ENCODE data around the gene HASPIN. TPM values are rescaled to one million over a fixed set of nuclear protein-coding genes. Genes with fewer than 3 reads are reported as not detected.
"Not testable (repeated sequence)": the region's sequence is repeated elsewhere in the genome, so short reads cannot be mapped to it uniquely, and the experiment has no call there.

Gene HASPIN
- total RNA-seq, 6 experiments from 2014 or later, result 0.07 to 1.1 (median 0.27) TPM; not detected in 1

DNA sequence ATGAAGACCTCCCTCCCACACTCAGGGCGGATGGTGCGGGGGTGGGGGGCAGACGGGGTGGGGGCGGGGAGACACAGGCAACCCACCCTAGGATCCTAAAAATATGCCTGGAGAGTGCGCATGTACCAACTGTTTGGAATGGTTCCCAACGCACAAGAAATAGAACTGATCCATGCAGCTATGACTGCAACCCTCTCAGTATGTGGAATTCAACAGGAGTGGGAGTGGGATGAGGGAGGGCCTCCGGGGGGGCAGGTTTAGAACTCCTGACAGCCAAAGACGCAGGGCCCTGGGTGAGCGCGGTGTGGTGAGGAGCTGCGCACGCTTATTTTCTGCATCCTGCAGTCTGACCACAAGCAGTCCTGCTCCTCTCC lies 26.6 kb upstream of the HASPIN start:
- Histone ChIP-seq H3K27ac (no peak overlapping the region), H3K36me3 (no peaks in the 10 kb centered on the region), H3K4me1 (peaks cover 0 to 7% (median 0%) of the 10 kb centered on the region in 4 donors), H3K4me3 (no peak overlapping the region), H3K9me3 (no peaks in the 10 kb centered on the region), H3K27me3 (no peaks in the 10 kb centered on the region)
- DNase-seq (peak in 1 of 3 donors; percentile 17), ATAC-seq (no peak)
- WGBS (ENCODE audit: insufficient coverage, low coverage, low lambda C conversion rate, missing lambda C conversion rate), result no CpG with 5 or more reads among the region's 12 CpGs
- intact Hi-C loops (cut with DNase I), result no loop called here
- TF ChIP-seq, protein P1, sequence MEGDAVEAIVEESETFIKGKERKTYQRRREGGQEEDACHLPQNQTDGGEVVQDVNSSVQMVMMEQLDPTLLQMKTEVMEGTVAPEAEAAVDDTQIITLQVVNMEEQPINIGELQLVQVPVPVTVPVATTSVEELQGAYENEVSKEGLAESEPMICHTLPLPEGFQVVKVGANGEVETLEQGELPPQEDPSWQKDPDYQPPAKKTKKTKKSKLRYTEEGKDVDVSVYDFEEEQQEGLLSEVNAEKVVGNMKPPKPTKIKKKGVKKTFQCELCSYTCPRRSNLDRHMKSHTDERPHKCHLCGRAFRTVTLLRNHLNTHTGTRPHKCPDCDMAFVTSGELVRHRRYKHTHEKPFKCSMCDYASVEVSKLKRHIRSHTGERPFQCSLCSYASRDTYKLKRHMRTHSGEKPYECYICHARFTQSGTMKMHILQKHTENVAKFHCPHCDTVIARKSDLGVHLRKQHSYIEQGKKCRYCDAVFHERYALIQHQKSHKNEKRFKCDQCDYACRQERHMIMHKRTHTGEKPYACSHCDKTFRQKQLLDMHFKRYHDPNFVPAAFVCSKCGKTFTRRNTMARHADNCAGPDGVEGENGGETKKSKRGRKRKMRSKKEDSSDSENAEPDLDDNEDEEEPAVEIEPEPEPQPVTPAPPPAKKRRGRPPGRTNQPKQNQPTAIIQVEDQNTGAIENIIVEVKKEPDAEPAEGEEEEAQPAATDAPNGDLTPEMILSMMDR (IDR thresholded peaks at IDR 0.05), result no peak
- TF ChIP-seq POLR2A (IDR thresholded peaks at IDR 0.05), result no peak

DNA sequence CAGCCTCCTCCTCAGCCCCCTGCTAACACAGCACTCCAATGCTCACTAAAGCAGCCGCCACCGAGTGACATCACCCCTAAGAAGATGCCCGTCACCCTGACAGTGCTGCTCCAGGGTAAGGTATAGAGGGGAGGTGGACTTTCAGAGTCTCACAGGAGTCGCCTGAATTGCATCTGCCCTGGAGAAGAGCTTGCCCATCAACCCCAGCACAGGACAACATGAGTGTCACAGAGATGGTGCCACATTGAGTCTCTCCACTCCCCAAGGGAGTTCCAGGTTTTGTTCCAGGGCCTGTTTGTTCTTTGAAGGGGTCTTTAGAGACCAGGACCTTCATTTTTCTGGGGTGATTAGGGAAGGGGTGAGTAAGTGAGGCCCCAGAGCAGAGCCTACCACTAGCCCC lies 25.6 kb upstream of the HASPIN start:
- H3K27ac ChIP-seq, result no peak overlapping the region
- H3K9me3 ChIP-seq, result no peaks in the 10 kb centered on the region
- no CpG with 5 or more reads among the region's 4 CpGs for WGBS (ENCODE audit: insufficient coverage, low coverage, low lambda C conversion rate, missing lambda C conversion rate)
- no peaks in the 10 kb centered on the region for H3K36me3 ChIP-seq
- no peaks in the 10 kb centered on the region for H3K27me3 ChIP-seq
- no peak for TF ChIP-seq POLR2A (IDR thresholded peaks at IDR 0.05)
- TF ChIP-seq, protein P1 (IDR thresholded peaks at IDR 0.05), result no peak
- intact Hi-C loops (cut with DNase I), result no loop called here
- no peak overlapping the region for H3K4me3 ChIP-seq
- H3K4me1 ChIP-seq, result peaks cover 0 to 7% (median 0%) of the 10 kb centered on the region in 4 donors
- no peak for DNase-seq
- ATAC-seq, result no peak

DNA sequence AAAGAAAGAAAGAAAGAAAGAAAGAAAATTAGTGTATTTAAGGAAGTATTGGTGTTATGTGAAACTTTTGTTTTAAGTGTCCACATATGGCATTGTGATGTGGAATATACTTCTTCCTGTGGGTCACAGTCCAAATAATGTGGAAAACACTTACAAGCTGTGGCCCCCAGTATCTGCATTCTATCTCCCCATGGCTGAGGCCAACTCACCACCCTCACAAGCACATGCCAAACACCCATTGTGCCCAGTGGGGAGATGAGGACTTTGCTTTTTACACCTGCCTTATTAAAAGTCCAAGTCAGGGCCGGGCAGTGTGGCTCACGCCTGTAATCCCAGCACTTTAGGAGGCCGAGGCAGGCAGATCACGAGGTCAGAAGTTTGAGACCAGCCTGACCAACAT lies 23.8 kb upstream of the HASPIN start:
- Histone ChIP-seq H3K27me3 (no peaks in the 10 kb centered on the region), H3K4me1 (peaks cover 0 to 7% (median 0%) of the 10 kb centered on the region in 4 donors), H3K9me3 (no peaks in the 10 kb centered on the region), H3K27ac (no peak overlapping the region), H3K36me3 (no peaks in the 10 kb centered on the region), H3K4me3 (no peak overlapping the region)
- 74% methylated on average over 2 of the region's 4 CpGs for WGBS (ENCODE audit: insufficient coverage, low coverage, low lambda C conversion rate, missing lambda C conversion rate)
- TF ChIP-seq, protein P1 (IDR thresholded peaks at IDR 0.05), result no peak
- no peak for TF ChIP-seq POLR2A (IDR thresholded peaks at IDR 0.05)
- DNase-seq (no peak), ATAC-seq (no peak)
- intact Hi-C loops (cut with DNase I), result no loop called here

GRCh38 chr17:3702041-3702539 lies 21.6 kb upstream of the HASPIN start:
- DNase-seq; H3K4me3 ChIP-seq; H3K27me3 ChIP-seq; H3K36me3 ChIP-seq; ATAC-seq; intact Hi-C loops (cut with DNase I); H3K27ac ChIP-seq; H3K9me3 ChIP-seq; H3K4me1 ChIP-seq: not testable (repeated sequence)
- WGBS (ENCODE audit: insufficient coverage, low coverage, low lambda C conversion rate, missing lambda C conversion rate), result 71% methylated on average over 4 of the region's 7 CpGs

- intact Hi-C loops (cut with DNase I), result no loop called here
- DNase-seq (no peak), ATAC-seq (no peak)
- Histone ChIP-seq H3K4me3 (no peak overlapping the region), H3K27ac (no peak overlapping the region), H3K9me3 (no peaks in the 10 kb centered on the region), H3K36me3 (no peaks in the 10 kb centered on the region), H3K27me3 (no peaks in the 10 kb centered on the region), H3K4me1 (no peaks in the 10 kb centered on the region)
- no peak for TF ChIP-seq POLR2A (IDR thresholded peaks at IDR 0.05)
- TF ChIP-seq, protein P1 (IDR thresholded peaks at IDR 0.05), result no peak
- WGBS (ENCODE audit: insufficient coverage, low coverage, low lambda C conversion rate, missing lambda C conversion rate), result 79% methylated on average over 13 of the region's 20 CpGs
Measured at GRCh38 chr17:3704931-3705717, 18.6 kb upstream of the HASPIN start.

DNA sequence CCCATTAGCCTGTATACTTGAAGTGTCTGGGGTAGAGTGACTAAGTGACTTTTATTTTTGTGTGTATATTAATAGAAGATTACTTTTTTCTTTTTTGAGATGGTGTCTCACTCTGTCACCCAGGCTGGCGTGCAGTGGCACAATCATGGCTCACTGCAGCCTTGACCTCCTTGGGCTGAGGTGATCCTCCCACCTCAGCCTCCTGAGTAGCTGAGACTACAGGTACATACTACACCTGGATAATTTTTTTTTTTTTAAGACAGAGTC lies 18.1 kb upstream of the HASPIN start:
- WGBS (ENCODE audit: insufficient coverage, low coverage, low lambda C conversion rate, missing lambda C conversion rate), result 100% methylated on average over 1 of the region's 1 CpG
- ATAC-seq; intact Hi-C loops (cut with DNase I); DNase-seq; H3K9me3 ChIP-seq; H3K27me3 ChIP-seq; H3K4me3 ChIP-seq; H3K4me1 ChIP-seq; H3K27ac ChIP-seq; H3K36me3 ChIP-seq: not testable (repeated sequence)

Data from right lobe of liver (tissue), 6 donors.